ENCODE measurements around the gene GOLGA7B.

The GOLGA7B gene

GRCh38 chr10:97895915-97896314, 46.3 kb downstream of the GOLGA7B start:
- DNase-seq (ENCODE audit: low read depth), result no peak

- DNase-seq (ENCODE audit: low read depth), result no peak
These were observed 47.2 kb downstream of the GOLGA7B start for GRCh38 chr10:97896756-97897358.

GRCh38 chr10:97898429-97898828, 48.8 kb downstream of the GOLGA7B start:
- no peak for DNase-seq (ENCODE audit: low read depth)

GRCh38 chr10:97901381-97901780, 51.7 kb downstream of the GOLGA7B start:
- DNase-seq (ENCODE audit: low read depth), result no peak

GRCh38 chr10:97903128-97904017, 53.7 kb downstream of the GOLGA7B start:
- no peak for DNase-seq (ENCODE audit: low read depth)

GRCh38 chr10:97904018-97904381, 54.4 kb downstream of the GOLGA7B start:
- DNase-seq (ENCODE audit: low read depth), result no peak

GRCh38 chr10:97904576-97904975, 54.9 kb downstream of the GOLGA7B start:
- DNase-seq (ENCODE audit: low read depth), result no peak

- no peak for DNase-seq (ENCODE audit: low read depth)
These were observed 55.6 kb downstream of the GOLGA7B start for GRCh38 chr10:97905276-97905675.

- DNase-seq (ENCODE audit: low read depth), result no peak
These were observed 57.6 kb downstream of the GOLGA7B start for GRCh38 chr10:97907211-97907610.

GRCh38 chr10:97907830-97908229, 58.2 kb downstream of the GOLGA7B start:
- DNase-seq (ENCODE audit: low read depth), result no peak

GRCh38 chr10:97910661-97911060, 61.0 kb downstream of the GOLGA7B start:
- DNase-seq (ENCODE audit: low read depth), result no peak

- no peak for DNase-seq (ENCODE audit: low read depth)
These were observed 61.6 kb downstream of the GOLGA7B start for GRCh38 chr10:97911217-97911616.

- no peak for DNase-seq (ENCODE audit: low read depth)
These were observed 63.5 kb downstream of the GOLGA7B start for GRCh38 chr10:97913193-97913592.

GRCh38 chr10:97913614-97914013, 64.0 kb downstream of the GOLGA7B start:
- DNase-seq (ENCODE audit: low read depth), result no peak

- no peak for DNase-seq (ENCODE audit: low read depth)
These were observed 64.7 kb downstream of the GOLGA7B start for GRCh38 chr10:97914171-97914836.

GRCh38 chr10:97914837-97915211, 65.2 kb downstream of the GOLGA7B start:
- peak; percentile 66 for DNase-seq (ENCODE audit: low read depth)

GRCh38 chr10:97915346-97916131, 65.9 kb downstream of the GOLGA7B start:
- no peak for DNase-seq (ENCODE audit: low read depth)

- DNase-seq (ENCODE audit: low read depth), result no peak
These were observed 66.9 kb downstream of the GOLGA7B start for GRCh38 chr10:97916586-97916985.

GRCh38 chr10:97919012-97919411, 69.4 kb downstream of the GOLGA7B start:
- no peak for DNase-seq (ENCODE audit: low read depth)

- no peak for DNase-seq (ENCODE audit: low read depth)
These were observed 71.2 kb downstream of the GOLGA7B start for GRCh38 chr10:97920865-97921264.

Measured in stimulated activated CD8-positive, alpha-beta memory T cell treated with anti-CD3 and anti-CD28 coated beads, Interleukin-4, amount 100 ng/mL, for 24 hours (primary cell).